Hematopoietic multipotent progenitor cell treated with erythropoietin and hydrocortisone succinate and interleukin-3 and kit ligand, for 4 days (in vitro differentiated cells): ENCODE results near the gene CHTOP.
"Not testable (repeated sequence)": the region's sequence is repeated elsewhere in the genome, so short reads cannot be mapped to it uniquely, and the experiment has no call there.

Experiments used
- DNase-seq: peaks from one replicate; pipeline ENCODE4 v3.0.0-alpha.2; 2015

The CHTOP gene

GRCh38 chr1:153633754-153634665 lies at the start of gene CHTOP:
CHTOP (plus strand) TSS chr1:153634066; CDS start chr1:153636589, 2,523 bp downstream.
- peak; percentile 99 for DNase-seq

GRCh38 chr1:153585006-153585405 lies 48.9 kb upstream of the CHTOP start:
- no peak for DNase-seq

GRCh38 chr1:153586347-153586746 lies 47.5 kb upstream of the CHTOP start:
- no peak for DNase-seq

- no peak for DNase-seq
These were observed 46.6 kb upstream of the CHTOP start for GRCh38 chr1:153587314-153587713.

- DNase-seq: not testable (repeated sequence)
These were observed 45.8 kb upstream of the CHTOP start for GRCh38 chr1:153588033-153588432.

DNA sequence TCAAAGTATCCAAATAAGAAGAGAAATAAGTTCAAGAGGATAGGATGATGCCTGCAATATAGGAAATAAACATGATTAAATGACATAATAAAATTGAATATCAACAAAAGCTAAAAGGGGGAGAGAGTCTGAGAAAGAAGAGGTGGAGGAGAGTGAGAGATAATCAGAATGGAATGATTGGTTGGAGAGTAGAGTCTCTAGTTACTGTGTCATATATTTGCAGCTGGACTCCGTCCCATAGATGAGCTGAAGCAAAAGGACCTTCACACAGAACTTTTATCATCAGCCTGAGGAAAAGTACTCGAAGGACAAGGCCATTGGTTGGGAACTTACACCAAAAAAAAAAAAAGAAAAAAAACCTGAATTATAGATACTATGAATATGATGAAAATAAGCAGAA lies 45.4 kb upstream of the CHTOP start:
- DNase-seq: no peak

DNA sequence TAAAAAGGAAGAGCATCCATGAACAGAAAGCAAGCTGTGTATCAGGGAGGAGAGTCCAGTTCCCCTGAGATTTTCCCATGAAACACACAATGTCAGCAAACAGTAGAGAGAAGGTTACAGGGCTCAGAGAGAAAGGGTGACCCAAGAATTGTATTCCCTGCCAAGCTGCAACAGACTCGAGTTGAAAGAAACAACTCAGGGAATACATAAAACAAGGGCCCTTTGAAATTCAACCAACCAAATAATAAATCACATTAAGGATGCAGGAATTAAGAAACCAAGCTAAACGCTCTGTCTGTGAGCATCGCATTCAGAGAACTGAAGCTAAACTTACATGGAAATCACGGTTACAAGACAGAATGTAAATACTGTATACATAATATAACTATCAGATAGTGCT lies 41.1 kb upstream of the CHTOP start:
- no peak for DNase-seq

DNA sequence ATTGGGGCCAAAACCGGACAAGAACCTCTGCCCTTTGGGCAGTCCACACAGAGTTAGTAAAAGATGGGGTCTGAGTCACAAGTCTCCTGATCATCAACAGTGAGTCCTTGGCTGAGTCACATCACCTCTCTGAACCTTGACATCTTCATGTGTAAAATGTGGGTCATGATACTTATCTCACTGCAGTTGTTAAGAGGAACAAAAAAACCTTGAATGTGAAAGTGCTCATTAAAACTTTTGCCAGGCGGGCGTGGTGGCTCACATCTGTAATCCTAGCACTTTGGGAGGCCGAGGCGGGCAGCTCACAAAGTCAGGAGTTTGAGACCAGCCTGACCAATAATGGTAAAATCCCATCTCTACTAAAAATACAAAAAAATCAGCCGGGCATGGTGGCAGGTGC lies 36.7 kb upstream of the CHTOP start:
- DNase-seq: peak; percentile 51

- peak; percentile 93 for DNase-seq
These were observed 35.3 kb upstream of the CHTOP start for GRCh38 chr1:153598309-153599172.

DNA sequence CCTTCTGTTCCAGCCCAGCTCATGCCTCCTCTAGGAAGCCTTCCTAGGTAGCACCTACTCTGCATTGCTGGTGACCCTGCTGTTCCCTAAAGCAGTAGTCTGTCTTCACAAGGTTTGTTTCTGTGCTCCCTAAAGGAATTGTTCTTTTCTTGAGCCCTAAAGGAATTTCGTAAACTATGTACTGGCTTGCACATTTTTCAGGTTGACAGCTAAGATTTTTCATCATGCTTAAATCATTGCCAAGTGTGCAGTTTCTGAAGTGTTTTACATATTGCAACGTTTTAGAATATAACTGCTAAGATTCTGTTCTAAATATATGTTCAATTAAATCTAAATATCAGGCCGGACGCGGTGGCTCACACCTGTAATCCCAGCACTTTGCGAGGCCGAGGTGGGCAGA lies 34.0 kb upstream of the CHTOP start:
- DNase-seq: no peak

DNA sequence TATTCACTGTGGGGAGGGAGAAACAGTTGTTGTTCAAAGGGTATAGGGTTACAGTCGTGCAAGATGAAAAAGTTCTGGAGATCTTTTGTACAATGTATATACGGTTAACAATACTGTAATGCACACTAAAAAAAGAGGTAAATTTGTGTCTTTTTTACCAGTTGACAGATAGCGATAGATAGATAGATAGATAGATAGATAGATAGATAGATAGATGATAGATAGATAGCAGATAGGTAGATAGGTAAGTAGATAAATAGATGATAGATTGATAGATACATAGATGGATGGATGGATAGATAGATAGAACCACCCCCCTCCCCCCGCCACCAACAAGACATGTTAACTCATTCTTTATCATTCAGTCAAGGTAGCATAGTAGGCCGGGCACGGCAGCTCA lies 31.1 kb upstream of the CHTOP start:
- no peak for DNase-seq

DNA sequence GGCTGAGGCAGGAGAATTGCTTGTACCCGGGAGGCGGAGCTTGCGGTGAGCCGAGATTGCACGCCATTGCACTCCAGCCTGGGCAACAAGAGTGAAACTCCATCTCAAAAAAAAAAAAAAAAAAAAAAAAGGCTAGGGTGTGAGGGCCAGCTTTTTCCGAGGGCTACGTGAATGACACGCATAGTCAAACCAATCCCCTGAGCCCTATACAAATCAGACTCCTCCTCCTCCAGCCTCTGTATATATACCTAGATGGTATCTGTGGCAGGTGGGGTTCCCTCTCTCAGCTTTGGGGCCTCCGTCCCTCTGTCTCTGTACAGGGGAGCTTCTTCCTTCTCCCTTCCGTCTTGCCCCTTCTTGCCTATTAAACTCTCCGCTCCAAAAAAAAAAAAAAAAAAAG lies 27.7 kb upstream of the CHTOP start:
- no peak for DNase-seq

GRCh38 chr1:153607381-153607780 lies 26.5 kb upstream of the CHTOP start:
- no peak for DNase-seq

DNA sequence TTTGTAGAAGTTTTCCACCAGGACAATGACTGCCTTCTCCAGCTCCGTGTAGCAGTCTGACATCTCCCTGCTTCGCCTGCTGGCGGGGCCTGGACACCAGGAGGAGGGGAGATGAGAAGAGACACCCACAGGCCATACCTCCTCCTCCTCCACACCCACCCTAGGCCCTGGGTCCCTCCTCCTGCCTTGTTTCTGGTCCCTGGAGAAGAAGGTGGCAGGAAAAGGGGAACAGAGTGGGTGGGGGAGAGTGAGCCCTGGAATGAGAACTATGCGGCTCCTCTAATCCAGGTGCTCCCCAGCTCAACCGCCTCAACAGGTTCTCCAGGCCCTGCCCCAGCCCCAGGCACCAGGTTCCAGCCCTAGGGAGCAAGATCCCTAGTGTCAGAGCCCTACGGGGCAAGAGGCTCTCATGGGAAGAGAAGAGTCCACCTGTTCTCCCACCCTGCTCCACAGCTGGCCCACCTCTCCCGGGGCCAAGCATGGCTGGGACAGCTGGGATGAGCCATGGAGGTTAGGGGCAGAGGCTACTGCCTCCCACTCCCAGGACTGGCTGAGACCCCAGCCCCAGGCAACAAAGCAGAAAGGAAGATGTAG lies 25.7 kb upstream of the CHTOP start:
- no peak for DNase-seq

DNA sequence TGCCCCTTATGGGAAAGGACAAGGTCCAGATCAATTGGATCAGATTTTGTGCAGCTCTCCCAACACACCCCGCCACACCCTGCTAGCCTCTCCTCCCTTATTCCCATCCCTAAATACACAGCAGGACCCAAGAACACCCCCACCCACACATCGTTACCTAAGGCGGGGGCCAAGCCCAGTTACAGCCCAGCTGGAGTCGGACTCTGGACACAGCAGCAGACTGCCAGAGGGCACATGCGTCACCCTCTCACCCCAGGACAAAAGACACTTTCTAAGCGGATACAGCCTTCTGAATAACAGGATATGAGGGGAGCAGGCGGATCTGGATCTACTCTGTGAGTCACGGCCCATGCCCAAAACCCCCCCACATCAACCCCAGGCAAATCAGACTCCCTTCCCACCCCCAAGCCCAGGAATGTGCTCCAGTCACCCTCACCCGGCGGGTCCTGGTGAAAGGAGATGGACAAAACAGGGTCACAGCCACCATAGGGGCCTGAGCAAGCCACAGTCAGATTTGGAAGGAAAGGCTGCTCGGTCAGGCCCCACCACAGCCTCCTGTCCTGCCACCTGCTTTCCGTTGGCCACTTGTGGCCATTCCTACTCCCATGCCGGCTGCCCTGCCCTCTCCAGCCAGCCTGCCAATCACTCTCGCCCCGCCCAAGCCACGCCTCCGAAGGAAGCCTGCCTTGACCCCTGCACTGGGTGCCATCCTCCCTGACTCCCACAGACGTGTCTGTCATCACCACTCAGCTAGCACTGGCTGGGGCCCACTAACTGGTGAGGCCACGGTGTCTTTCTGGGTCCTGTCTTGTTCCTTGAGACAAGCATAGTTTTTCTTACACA lies 24.9 kb upstream of the CHTOP start:
- DNase-seq: no peak

DNA sequence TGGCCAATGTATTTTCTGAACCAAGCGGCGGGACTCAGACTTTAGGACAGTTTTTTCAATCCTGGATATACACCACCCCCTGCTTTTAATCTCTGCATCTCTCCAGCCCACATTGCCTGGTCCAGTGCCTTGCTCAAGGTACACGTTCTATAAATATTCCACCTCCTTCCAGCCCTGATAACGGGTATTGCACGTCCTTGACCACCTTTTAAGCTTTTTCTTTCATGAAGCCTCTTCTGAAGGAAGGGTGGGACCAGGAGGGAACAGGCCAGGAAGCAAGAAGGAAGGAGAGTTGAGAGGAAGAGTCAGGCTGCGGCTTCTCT lies 24.3 kb upstream of the CHTOP start:
- DNase-seq: no peak

DNA sequence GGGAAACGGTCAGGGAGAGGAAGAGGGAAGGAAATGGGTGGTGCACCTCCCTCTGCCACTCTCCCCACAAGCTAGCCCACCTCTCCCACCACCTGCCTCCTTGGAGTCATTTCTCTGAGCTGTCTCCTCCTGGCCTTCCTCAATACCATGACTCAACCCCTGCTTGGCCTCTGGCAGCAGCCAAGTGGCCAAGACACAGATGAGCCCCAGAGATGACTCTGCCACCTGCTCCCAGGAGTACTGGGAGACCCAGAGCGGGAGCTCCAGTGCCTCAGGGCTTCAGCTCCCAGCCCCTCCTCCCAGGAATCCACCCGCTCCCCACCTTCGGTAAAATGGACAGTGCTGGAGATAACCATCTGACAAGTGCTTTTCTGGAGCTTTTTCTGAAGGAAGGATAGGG lies 23.5 kb upstream of the CHTOP start:
- DNase-seq: no peak

GRCh38 chr1:153610811-153611301 lies 23.0 kb upstream of the CHTOP start:
- DNase-seq: no peak

DNA sequence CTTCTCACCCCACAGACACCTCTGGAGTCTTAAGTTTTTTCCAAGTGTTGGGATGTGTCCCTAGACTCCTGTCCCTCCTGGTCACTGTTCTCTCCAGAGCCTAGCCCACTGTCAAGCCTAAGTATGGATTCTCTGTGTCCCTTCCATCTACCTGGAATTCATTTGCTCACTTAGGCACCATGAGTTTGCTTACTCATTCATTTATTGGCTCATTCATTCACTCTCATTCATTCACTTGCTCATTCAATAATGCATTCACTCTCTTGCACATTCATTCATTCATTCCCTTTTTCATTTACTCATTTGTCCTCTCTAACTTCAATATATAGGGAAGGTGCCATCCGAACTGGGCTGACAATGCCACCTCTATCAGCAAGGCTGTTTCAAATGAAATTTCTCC lies 22.5 kb upstream of the CHTOP start:
- DNase-seq: no peak

- DNase-seq: no peak
These were observed 21.6 kb upstream of the CHTOP start for GRCh38 chr1:153612111-153612754.

DNA sequence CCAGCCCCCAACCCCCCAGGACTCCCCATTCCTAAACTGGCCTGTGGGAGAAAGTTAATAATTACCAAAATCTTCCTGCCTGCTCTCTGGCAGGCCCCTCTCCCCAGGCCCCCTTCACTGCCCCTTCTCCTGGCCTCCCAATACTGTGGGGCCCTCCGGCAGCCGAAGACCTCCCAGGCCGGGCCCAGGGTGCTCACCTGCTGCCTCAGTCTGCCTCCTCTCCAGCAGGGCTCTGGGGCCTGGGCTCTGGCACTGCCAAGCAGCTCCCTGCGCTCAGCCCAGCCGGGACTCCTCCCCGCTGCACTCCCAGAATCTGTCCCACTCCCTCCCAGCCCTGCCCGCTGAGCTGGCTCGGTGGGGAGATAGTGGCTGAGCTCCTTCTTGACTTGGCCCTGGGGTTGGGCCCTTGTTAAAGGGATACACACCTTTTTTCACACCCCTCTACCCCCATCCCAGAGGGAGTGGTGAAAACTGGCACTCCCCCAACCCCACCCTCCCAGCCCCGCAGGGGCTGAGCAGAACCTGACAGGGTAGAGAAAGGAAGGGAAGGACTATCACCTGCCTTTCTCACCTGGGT lies 21.0 kb upstream of the CHTOP start, which contains the start of gene S100A16:
Gene S100A16, minus strand, starts transcription at position 383 of the 577 bp plus-strand sequence. CDS start 4,986 bp downstream, outside the sequence.
- peak; percentile 36 for DNase-seq
